Stimulated activated CD4-positive, alpha-beta T cell treated with anti-CD3 and anti-CD28 coated beads, Interleukin-4, amount 100 ng/mL, for 24 hours (primary cell): ENCODE measurements around the gene NANOS1.
"Not testable (repeated sequence)": the region's sequence is repeated elsewhere in the genome, so short reads cannot be mapped to it uniquely, and the experiment has no call there.

Experiments
- DNase-seq: peaks from one replicate; pipeline ENCODE4 v3.0.0-alpha.2; 2020

Gene NANOS1

GRCh38 chr10:119020627-119020946 lies 8.9 kb upstream of the NANOS1 start:
- DNase-seq = peak; percentile 30

GRCh38 chr10:119022846-119023552 lies 6.5 kb upstream of the NANOS1 start:
- DNase-seq = no peak

GRCh38 chr10:119023553-119023868 lies 6.0 kb upstream of the NANOS1 start:
- no peak for DNase-seq

GRCh38 chr10:119024882-119025281 lies 4.6 kb upstream of the NANOS1 start:
- no peak for DNase-seq

GRCh38 chr10:119025336-119025735 lies 4.2 kb upstream of the NANOS1 start:
- no peak for DNase-seq

GRCh38 chr10:119025776-119026175 lies 3.7 kb upstream of the NANOS1 start:
- no peak for DNase-seq

- no peak for DNase-seq
These were observed 3.0 kb upstream of the NANOS1 start for GRCh38 chr10:119026301-119027110.

GRCh38 chr10:119028445-119028899 lies 1.0 kb upstream of the NANOS1 start:
- DNase-seq = not testable (repeated sequence)

GRCh38 chr10:119028900-119029612 lies 458 bp upstream of the NANOS1 start:
- DNase-seq = peak; percentile 79

GRCh38 chr10:119030421-119031250 lies 1.1 kb downstream of the NANOS1 start:
- DNase-seq = peak; percentile 44

- no peak for DNase-seq
These were observed 2.1 kb downstream of the NANOS1 start for GRCh38 chr10:119031496-119032059.

- DNase-seq = no peak
These were observed 9.6 kb downstream of the NANOS1 start for GRCh38 chr10:119039161-119039560.

- DNase-seq = no peak
These were observed 11.8 kb downstream of the NANOS1 start for GRCh38 chr10:119041326-119041725.

GRCh38 chr10:119042169-119042568 lies 12.7 kb downstream of the NANOS1 start:
- no peak for DNase-seq

GRCh38 chr10:119045561-119045960 lies 16.0 kb downstream of the NANOS1 start:
- DNase-seq = no peak

GRCh38 chr10:119049361-119049760 lies 19.8 kb downstream of the NANOS1 start:
- DNase-seq = no peak

GRCh38 chr10:119049777-119050176 lies 20.3 kb downstream of the NANOS1 start:
- no peak for DNase-seq

GRCh38 chr10:119051775-119052174 lies 22.3 kb downstream of the NANOS1 start:
- no peak for DNase-seq

- no peak for DNase-seq
These were observed 26.0 kb downstream of the NANOS1 start for GRCh38 chr10:119055472-119055871.

- DNase-seq = no peak
These were observed 28.5 kb downstream of the NANOS1 start for GRCh38 chr10:119058010-119058409.

- DNase-seq = no peak
These were observed 30.0 kb downstream of the NANOS1 start for GRCh38 chr10:119059557-119059956.

GRCh38 chr10:119060107-119060506 lies 30.6 kb downstream of the NANOS1 start:
- DNase-seq = no peak

- DNase-seq = no peak
These were observed 31.8 kb downstream of the NANOS1 start for GRCh38 chr10:119061352-119061751.
